ENCODE measurements around the gene BARX2.

The BARX2 gene

DNA sequence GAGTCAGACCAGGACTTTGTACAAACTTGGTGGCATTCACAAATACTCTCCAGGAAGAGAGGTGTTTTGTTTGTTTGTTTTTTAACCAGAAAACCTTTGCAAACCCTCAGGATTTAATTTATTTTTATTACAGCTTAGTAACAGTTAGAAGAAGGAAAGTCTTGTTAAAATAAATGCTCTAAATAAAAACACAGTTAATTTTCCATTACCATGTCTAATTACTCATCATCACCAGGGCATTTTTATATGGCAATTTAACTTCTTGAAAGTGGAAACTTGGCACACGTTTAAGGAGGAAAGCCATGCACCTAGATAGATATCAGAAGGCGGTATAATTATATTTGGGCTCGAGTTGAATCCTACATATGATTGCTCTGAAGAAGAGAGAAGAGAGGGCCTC is 7.4 kb downstream of the BARX2 start:
- DNase-seq (ENCODE audit: low read depth in 2 of 2) = no peak
- H3K4me3 ChIP-seq (replicated peaks in 1 of 2; ENCODE audit: low read depth in 2 of 2, low read length in 2 of 2) = no peak overlapping the region

DNA sequence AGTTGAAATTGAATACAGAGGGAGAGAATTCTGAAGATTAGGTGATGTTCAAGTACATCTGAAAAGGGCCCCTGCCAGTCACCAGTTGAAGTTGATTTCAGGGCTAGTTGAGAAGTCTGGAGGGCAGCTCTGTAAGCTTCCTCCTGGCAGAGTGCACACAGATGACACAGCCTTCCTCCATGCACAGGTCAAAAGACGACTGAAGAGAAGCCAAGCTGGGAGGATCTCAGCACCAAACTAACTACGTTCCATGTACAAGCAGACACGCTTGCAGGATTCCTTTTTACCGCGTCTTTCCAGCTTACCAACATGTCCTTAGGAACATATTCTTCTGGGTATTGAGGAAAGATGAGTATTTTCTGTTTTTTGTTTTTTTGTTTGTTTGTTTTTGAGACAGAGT is 7.9 kb downstream of the BARX2 start:
- H3K4me3 ChIP-seq (replicated peaks in 1 of 2; ENCODE audit: low read depth in 2 of 2, low read length in 2 of 2) = no peak overlapping the region
- TF ChIP-seq, protein P1, sequence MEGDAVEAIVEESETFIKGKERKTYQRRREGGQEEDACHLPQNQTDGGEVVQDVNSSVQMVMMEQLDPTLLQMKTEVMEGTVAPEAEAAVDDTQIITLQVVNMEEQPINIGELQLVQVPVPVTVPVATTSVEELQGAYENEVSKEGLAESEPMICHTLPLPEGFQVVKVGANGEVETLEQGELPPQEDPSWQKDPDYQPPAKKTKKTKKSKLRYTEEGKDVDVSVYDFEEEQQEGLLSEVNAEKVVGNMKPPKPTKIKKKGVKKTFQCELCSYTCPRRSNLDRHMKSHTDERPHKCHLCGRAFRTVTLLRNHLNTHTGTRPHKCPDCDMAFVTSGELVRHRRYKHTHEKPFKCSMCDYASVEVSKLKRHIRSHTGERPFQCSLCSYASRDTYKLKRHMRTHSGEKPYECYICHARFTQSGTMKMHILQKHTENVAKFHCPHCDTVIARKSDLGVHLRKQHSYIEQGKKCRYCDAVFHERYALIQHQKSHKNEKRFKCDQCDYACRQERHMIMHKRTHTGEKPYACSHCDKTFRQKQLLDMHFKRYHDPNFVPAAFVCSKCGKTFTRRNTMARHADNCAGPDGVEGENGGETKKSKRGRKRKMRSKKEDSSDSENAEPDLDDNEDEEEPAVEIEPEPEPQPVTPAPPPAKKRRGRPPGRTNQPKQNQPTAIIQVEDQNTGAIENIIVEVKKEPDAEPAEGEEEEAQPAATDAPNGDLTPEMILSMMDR (IDR thresholded peaks at IDR 0.05; ENCODE audit: low read depth, low read length) = no peak
- DNase-seq (ENCODE audit: low read depth in 2 of 2) = no peak

More for the DNA sequence above, 7.4 kb downstream of the BARX2 start:
- TF ChIP-seq, protein P1 (IDR thresholded peaks at IDR 0.05; ENCODE audit: low read depth, low read length) = no peak

DNA sequence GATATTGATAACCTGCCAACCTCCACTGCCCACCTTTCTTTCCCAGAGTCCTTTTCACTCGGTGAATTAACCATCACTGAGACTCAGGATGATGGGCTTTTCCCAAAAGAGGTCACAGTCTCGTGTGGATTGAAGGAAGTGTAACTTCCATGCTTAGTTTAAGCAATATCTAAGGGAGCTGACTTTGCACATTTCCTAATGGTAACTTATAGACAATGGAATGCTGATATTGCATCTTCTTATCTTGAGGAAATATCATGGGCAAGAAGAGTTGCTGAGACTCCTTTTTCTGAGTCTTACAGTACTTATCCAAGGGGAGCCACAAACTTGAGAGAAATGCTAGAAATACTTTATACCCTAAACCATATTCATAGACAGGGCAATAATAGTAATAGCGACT is 8.8 kb downstream of the BARX2 start:
- DNase-seq (ENCODE audit: low read depth in 2 of 2) = no peak
- H3K4me3 ChIP-seq (replicated peaks in 1 of 2; ENCODE audit: low read depth in 2 of 2, low read length in 2 of 2) = no peak overlapping the region
- TF ChIP-seq, protein P1 (IDR thresholded peaks at IDR 0.05; ENCODE audit: low read depth, low read length) = no peak

DNA sequence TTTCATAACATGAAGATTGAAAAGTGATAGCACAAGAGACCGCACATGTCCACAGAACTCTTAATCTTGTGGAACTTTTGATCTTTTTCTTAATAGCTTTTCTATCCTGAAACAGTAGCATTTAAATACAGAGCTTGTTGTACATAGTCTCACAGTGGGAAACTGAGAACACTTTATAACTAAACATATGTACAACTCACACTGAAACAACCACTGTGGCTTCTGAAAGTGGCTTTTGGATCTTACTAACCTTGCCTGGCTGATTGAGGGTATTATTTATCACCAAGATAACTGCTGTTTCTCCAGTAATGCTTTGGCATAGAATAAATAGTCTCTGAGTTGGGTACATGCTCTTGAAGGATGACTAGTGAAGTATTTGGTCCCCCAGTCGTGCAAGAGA is 10.2 kb downstream of the BARX2 start:
- no peak overlapping the region for H3K4me3 ChIP-seq (replicated peaks in 1 of 2; ENCODE audit: low read depth in 2 of 2, low read length in 2 of 2)
- TF ChIP-seq, protein P1 (IDR thresholded peaks at IDR 0.05; ENCODE audit: low read depth, low read length) = no peak
- DNase-seq (ENCODE audit: low read depth in 2 of 2) = no peak

DNA sequence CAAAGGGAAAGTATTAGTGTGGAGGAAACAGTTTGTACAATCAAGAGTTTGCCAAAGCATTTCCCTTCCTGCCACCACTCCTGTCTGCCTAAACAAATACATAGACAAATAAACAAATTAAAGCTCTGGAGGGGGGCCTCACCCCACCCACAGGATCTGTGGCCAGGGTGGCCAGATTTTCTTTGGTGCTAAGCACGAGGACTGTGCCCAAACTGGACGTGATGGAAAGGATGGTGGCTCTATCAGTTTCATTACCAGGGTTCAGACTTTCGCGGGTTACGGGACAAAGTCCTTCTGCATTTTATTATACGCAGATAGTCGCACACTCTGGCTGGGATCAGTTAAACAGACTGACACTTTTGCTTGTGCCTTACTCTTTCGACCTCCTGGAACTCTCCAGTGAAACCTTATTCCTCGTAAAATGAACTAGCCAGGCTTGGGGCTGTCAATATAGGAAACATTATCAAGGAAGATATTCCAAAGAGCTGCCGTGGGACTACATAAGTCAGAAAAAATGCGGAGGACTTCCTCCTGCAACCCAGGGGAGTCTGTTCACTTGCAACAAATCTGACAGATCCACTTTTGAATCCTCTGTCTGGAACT is 11.2 kb downstream of the BARX2 start:
- TF ChIP-seq, protein P1 (IDR thresholded peaks at IDR 0.05; ENCODE audit: low read depth, low read length) = no peak
- DNase-seq (ENCODE audit: low read depth in 2 of 2) = no peak
- H3K4me3 ChIP-seq (replicated peaks in 1 of 2; ENCODE audit: low read depth in 2 of 2, low read length in 2 of 2) = no peak overlapping the region

DNA sequence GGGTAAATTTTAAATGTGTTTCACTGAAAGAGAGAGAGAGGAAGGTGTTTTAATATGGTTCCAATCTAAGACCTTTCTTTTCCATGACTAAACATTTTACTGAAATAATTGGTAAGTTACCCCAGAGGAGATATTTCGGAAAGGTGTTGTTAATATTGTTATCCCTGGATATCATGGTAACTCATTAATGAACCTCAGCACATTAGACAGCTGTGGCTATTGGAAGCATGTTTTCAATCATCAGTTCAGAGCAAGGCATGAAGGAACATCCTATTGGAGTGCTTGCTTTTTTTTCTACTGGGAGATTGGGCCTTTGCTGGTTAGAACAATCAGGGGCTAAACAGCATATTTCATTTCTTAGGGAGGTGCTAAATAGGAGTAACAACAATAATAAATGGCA is 11.8 kb downstream of the BARX2 start:
- no peak for DNase-seq (ENCODE audit: low read depth in 2 of 2)
- no peak overlapping the region for H3K4me3 ChIP-seq (replicated peaks in 1 of 2; ENCODE audit: low read depth in 2 of 2, low read length in 2 of 2)
- TF ChIP-seq, protein P1 (IDR thresholded peaks at IDR 0.05; ENCODE audit: low read depth, low read length) = no peak

DNA sequence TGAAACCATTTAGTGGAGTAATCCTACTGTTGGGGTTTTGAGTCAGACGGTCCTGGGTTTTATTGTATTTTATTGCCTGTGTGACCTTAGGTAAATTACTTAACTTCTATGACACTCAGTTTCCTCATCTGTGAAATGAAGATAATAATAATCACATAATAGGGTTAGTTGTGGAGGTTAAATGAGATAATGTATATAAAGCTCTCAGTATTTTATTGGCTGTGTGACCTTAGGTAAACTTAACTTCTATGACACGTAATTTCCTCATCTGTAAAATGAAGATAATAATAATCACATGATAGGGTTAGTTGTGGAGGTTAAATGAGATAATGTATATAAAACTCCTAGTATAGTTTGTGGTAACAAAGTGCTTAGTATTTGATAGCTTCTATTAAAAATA is 13.2 kb downstream of the BARX2 start:
- TF ChIP-seq, protein P1 (IDR thresholded peaks at IDR 0.05; ENCODE audit: low read depth, low read length) = no peak
- no peak for DNase-seq (ENCODE audit: low read depth in 2 of 2)
- H3K4me3 ChIP-seq (replicated peaks in 1 of 2; ENCODE audit: low read depth in 2 of 2, low read length in 2 of 2) = no peak overlapping the region
